ENCODE measurements around the gene TRPM1. TPM values are rescaled to one million over a fixed set of nuclear protein-coding genes. Genes with fewer than 3 reads are reported as not detected.
A peak's percentile ranks its signal among the peaks of the same experiment; 100 is the strongest.

The TRPM1 gene
- total RNA-seq, 6 experiments from 2014 or later, result not detected

GRCh38 chr15:31034152-31034551 is 67.4 kb downstream of the TRPM1 start:
- H3K4me1 ChIP-seq, result no peaks in the 10 kb centered on the region
- TF ChIP-seq CTCF (IDR thresholded peaks at IDR 0.05) (no peak), POLR2A (IDR thresholded peaks at IDR 0.05) (no peak)
- H3K9me3 ChIP-seq, result no peaks in the 10 kb centered on the region
- no peak overlapping the region for H3K27ac ChIP-seq
- H3K4me3 ChIP-seq, result no peak overlapping the region
- intact Hi-C loops (cut with DNase I), result no loop called here
- WGBS (ENCODE audit: insufficient coverage, low coverage, low lambda C conversion rate, missing lambda C conversion rate), result 49% methylated on average over 4 of the region's 4 CpGs
- ATAC-seq (no peak), DNase-seq (no peak)
- H3K36me3 ChIP-seq, result no peaks in the 10 kb centered on the region
- no peaks in the 10 kb centered on the region for H3K27me3 ChIP-seq

GRCh38 chr15:31032961-31033371 is 68.6 kb downstream of the TRPM1 start:
- Histone ChIP-seq H3K36me3 (no peaks in the 10 kb centered on the region), H3K27me3 (no peaks in the 10 kb centered on the region), H3K4me3 (no peak overlapping the region), H3K4me1 (no peaks in the 10 kb centered on the region), H3K9me3 (no peaks in the 10 kb centered on the region), H3K27ac (no peak overlapping the region)
- TF ChIP-seq CTCF (IDR thresholded peaks at IDR 0.05) (no peak), POLR2A (IDR thresholded peaks at IDR 0.05) (no peak)
- DNase-seq (no peak), ATAC-seq (peak in 1 of 4 donors; percentile 40)
- WGBS (ENCODE audit: insufficient coverage, low coverage, low lambda C conversion rate, missing lambda C conversion rate), result 45% methylated on average over 5 of the region's 5 CpGs
- intact Hi-C loops (cut with DNase I), result no loop called here

GRCh38 chr15:31031471-31032067 is 70.0 kb downstream of the TRPM1 start:
- H3K36me3 ChIP-seq, result no peaks in the 10 kb centered on the region
- no peaks in the 10 kb centered on the region for H3K9me3 ChIP-seq
- no peak overlapping the region for H3K4me3 ChIP-seq
- TF ChIP-seq CTCF (IDR thresholded peaks at IDR 0.05) (no peak), POLR2A (IDR thresholded peaks at IDR 0.05) (no peak)
- no peaks in the 10 kb centered on the region for H3K4me1 ChIP-seq
- DNase-seq, result no peak
- WGBS (ENCODE audit: insufficient coverage, low coverage, low lambda C conversion rate, missing lambda C conversion rate), result 92% methylated on average over 3 of the region's 3 CpGs
- no peaks in the 10 kb centered on the region for H3K27me3 ChIP-seq
- H3K27ac ChIP-seq, result no peak overlapping the region
- ATAC-seq, result peak in 3 of 4 donors; percentile 23 to 62 (median 55)
- intact Hi-C loops (cut with DNase I), result no loop called here

- no peak overlapping the region for H3K27ac ChIP-seq
- H3K27me3 ChIP-seq, result no peaks in the 10 kb centered on the region
- H3K9me3 ChIP-seq, result no peaks in the 10 kb centered on the region
- intact Hi-C loops (cut with DNase I), result loop anchor here in 1 of 2 donors (10.0 kb wide), 1 partner anchor 47 kb away; no protein-coding TSS in a partner anchor
- 45% methylated on average over 8 of the region's 8 CpGs for WGBS (ENCODE audit: insufficient coverage, low coverage, low lambda C conversion rate, missing lambda C conversion rate)
- no peaks in the 10 kb centered on the region for H3K36me3 ChIP-seq
- no peak for ATAC-seq
- H3K4me1 ChIP-seq, result no peaks in the 10 kb centered on the region
- no peak for TF ChIP-seq CTCF (IDR thresholded peaks at IDR 0.05)
- TF ChIP-seq POLR2A (IDR thresholded peaks at IDR 0.05), result no peak
- DNase-seq, result no peak
- no peak overlapping the region for H3K4me3 ChIP-seq
Measured at GRCh38 chr15:31027910-31028578, 73.5 kb downstream of the TRPM1 start.
